DND-41 (cell line): ENCODE data around the gene ULBP2.

Experiments
- EZH2 ChIP-seq: IDR thresholded peaks from 3 replicates; pipeline ENCODE4 v1.6.1; 2012; ENCODE audit warnings: borderline replicate concordance, low read depth, mild to moderate bottlenecking, moderate library complexity, low read length, inconsistent platforms; ENCODE audit not compliant: severe bottlenecking
- TF ChIP-seq, protein P1 (sequence below): IDR thresholded peaks from 2 replicates; pipeline ENCODE4 v1.5.1; 2012; ENCODE audit warnings: borderline replicate concordance, low read length, moderate library complexity, mild to moderate bottlenecking; ENCODE audit not compliant: poor library complexity, severe bottlenecking; ENCODE audit errors: extremely low read depth

DNA sequence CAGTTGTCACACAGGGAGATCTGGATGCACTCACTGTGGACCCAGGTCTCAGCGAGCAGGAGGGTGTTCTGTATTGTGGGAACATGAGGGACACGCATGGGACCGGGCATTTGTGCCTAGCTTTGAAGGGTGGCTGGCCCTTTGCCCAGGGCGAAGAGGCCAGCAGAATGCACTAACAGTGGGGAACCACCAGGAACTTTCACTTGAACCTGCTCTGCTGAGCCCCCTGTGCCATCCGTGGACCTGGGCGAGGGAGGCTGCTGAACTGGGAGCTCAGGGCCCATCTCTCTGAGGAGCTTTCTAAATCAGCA, 1.2 kb upstream of the ULBP2 start:
- no peak for TF ChIP-seq EZH2
- TF ChIP-seq, protein P1, sequence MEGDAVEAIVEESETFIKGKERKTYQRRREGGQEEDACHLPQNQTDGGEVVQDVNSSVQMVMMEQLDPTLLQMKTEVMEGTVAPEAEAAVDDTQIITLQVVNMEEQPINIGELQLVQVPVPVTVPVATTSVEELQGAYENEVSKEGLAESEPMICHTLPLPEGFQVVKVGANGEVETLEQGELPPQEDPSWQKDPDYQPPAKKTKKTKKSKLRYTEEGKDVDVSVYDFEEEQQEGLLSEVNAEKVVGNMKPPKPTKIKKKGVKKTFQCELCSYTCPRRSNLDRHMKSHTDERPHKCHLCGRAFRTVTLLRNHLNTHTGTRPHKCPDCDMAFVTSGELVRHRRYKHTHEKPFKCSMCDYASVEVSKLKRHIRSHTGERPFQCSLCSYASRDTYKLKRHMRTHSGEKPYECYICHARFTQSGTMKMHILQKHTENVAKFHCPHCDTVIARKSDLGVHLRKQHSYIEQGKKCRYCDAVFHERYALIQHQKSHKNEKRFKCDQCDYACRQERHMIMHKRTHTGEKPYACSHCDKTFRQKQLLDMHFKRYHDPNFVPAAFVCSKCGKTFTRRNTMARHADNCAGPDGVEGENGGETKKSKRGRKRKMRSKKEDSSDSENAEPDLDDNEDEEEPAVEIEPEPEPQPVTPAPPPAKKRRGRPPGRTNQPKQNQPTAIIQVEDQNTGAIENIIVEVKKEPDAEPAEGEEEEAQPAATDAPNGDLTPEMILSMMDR: no peak
